Mesodermal cell (in vitro differentiated cells): Measurements from ENCODE around the gene AJAP1.
A peak's percentile ranks its signal among the peaks of the same experiment; 100 is the strongest.

ENCODE experiments used
- H3K27ac ChIP-seq: 2 replicates; pipeline ENCODE4 v1.7.0; 2013; ENCODE audit warnings: mild to moderate bottlenecking, low read depth, low read length, moderate library complexity; ENCODE audit not compliant: severe bottlenecking
- H3K36me3 ChIP-seq: 2 replicates; pipeline ENCODE4 v1.7.1; 2013; ENCODE audit warnings: mild to moderate bottlenecking, low read length, moderate library complexity; ENCODE audit not compliant: control insufficient read depth, insufficient read depth
- H3K4me1 ChIP-seq: one replicate; pipeline ENCODE4 v1.7.1; 2013; ENCODE audit warnings: mild to moderate bottlenecking, low read length; ENCODE audit not compliant: insufficient read depth, control insufficient read depth, poor library complexity, severe bottlenecking
- H3K4me3 ChIP-seq: 2 replicates; pipeline ENCODE4 v1.7.0; 2013; ENCODE audit warnings: low read length, control low read depth, mild to moderate bottlenecking; ENCODE audit not compliant: insufficient read depth, poor library complexity, severe bottlenecking; ENCODE audit errors: extremely low read depth
- H3K9me3 ChIP-seq: 2 replicates; pipeline ENCODE4 v1.7.1; 2013; ENCODE audit warnings: mild to moderate bottlenecking, low read length, moderate library complexity; ENCODE audit not compliant: control insufficient read depth
- WGBS, 2 experiments: methylation state at CpG; one replicate each; pipeline ENCODE4 v1.1.5; 2013; ENCODE audit warnings: missing lambda C conversion rate in 2 of 2; ENCODE audit not compliant: insufficient coverage in 2 of 2; 5-methylcytosine and 5-hydroxymethylcytosine counted together

The AJAP1 gene

DNA sequence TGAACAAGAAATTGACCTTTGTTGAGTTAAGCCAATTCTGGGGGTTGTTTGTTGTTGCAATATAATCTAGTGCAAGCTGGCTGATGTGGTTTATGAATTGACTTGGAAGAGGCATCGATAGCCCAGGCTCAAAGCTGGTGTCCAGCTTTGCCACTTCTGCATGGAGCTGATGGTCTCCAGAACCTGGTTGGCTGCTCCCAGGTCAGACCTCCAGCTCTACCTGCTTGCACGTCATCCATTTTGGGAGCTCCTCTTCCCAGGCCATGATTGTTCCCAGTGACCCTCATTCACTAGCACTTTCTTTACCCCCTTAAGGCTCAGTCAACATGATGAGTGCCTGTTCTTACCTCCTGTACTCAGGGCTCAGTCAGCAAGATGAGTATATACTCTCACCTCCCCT lies 5.8 kb upstream of the AJAP1 start:
- H3K4me3 ChIP-seq: no peak overlapping the region
- 97 to 100% methylated on average over 2 of the region's 2 CpGs for WGBS, 2 experiments
- H3K9me3 ChIP-seq: no peaks in the 10 kb centered on the region

DNA sequence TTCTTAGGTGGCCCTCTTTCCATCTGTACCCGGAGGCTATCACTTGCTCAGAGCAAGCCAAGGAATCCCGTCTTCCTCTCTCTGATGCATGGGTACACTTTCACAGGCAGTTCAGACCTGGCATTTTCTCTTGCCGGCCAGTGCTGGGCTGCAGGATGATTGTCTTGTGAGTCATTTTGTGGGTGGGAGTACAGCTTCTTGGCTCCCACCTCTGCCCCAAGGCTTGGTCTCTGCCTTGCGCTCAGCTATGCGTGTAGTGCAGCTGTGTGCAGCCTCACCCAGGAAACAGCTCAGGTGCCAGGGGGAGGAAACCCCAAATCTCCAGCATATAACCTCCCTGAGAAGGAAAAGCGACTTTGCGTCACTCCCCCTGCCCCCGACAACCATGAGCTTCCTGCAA lies 3.9 kb upstream of the AJAP1 start:
- Histone ChIP-seq H3K4me3 (no peak overlapping the region), H3K4me1 (peaks cover 20% of the 10 kb centered on the region), H3K9me3 (no peaks in the 10 kb centered on the region), H3K27ac (no peak overlapping the region), H3K36me3 (no peaks in the 10 kb centered on the region)
- WGBS, 2 experiments: 12 to 16% methylated on average over 3 to 5 of the region's 8 CpGs

More for the DNA sequence above, 5.8 kb upstream of the AJAP1 start:
- Histone ChIP-seq H3K4me1 (peaks cover 19% of the 10 kb centered on the region), H3K27ac (no peak overlapping the region), H3K36me3 (no peaks in the 10 kb centered on the region)

DNA sequence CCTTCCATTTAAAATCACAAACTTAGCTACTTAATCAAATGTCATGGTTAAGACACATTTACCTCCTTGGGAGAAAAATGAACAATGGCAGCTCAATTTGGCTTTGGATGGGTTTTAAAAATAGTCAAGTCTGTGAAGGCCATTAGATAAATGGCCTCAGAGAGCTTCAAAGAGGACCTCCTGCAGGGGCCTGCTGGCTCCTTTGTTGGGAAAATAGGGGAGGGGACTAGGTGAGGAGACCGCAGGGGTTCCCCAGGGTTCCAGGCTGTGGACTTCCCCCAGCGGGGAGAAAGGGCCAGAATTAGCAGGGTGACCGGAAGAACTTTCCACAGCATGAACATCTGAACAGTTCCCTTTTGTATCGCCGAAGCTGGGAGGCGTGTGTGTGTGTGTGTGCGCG lies 3.4 kb upstream of the AJAP1 start:
- Histone ChIP-seq H3K4me1 (peaks cover 20% of the 10 kb centered on the region), H3K27ac (no peak overlapping the region), H3K9me3 (no peaks in the 10 kb centered on the region), H3K4me3 (no peak overlapping the region), H3K36me3 (no peaks in the 10 kb centered on the region)
- 0 to 24% methylated on average over 1 to 3 of the region's 8 CpGs for WGBS, 2 experiments

DNA sequence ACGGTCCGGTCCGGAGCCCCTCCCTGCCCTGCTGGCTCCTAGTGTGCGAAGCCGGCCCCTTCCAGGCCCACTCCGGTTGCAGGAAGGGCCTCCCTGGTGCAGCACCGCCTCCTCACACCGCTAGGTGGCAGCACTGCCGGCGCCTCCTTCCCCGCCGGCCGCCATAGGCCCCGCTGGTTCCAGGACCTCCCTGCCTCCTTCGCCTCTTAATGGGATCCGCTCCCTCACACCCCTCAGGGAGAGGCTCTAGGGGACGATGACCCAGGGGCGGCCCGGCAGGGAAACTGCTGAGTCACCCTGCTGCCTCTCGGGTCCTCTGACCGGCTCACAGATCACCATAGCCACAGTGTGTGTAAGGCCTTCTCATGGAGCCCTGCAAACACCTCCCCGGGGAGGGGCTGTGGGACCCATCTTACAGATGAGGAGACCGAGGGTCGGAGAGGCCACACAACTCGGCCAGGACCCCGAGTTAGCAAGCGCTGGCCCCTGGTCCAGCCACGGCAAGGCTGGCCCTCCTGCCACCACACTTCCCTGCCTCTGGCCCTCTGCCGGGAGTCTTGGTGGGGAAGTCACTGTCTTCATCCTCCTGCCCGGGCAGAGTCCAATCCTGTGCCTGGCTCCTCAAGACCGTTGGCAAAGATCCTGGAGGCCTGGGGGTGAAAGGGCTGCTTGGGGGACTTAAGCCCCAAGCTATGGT lies 1.6 kb upstream of the AJAP1 start:
- Histone ChIP-seq H3K9me3 (no peaks in the 10 kb centered on the region), H3K4me1 (peaks cover 28% of the 10 kb centered on the region), H3K4me3 (no peak overlapping the region), H3K36me3 (no peaks in the 10 kb centered on the region), H3K27ac (no peak overlapping the region)
- WGBS, 2 experiments: 23 to 29% methylated on average over 20 to 25 of the region's 31 CpGs

DNA sequence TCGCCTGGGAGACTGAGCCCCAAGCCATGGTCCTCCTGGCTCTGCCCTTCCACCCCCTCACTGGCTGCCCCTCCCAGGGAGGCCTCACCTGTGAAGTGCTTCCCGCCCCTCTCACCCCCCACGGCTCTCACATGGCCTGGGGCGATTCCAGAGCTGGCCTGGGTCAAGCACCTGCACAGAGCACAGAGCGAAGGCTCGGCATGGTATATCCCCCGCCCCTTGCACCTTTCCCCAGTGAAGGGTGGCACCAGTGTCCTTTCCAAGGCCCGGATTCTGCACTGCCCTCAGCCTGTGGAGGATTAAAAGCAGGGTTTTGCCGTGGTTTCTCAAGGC lies 1.1 kb upstream of the AJAP1 start:
- Histone ChIP-seq H3K36me3 (no peaks in the 10 kb centered on the region), H3K4me3 (no peak overlapping the region), H3K9me3 (no peaks in the 10 kb centered on the region), H3K4me1 (peaks cover 28% of the 10 kb centered on the region), H3K27ac (no peak overlapping the region)
- 32 to 39% methylated on average over 6 of the region's 9 CpGs for WGBS, 2 experiments

DNA sequence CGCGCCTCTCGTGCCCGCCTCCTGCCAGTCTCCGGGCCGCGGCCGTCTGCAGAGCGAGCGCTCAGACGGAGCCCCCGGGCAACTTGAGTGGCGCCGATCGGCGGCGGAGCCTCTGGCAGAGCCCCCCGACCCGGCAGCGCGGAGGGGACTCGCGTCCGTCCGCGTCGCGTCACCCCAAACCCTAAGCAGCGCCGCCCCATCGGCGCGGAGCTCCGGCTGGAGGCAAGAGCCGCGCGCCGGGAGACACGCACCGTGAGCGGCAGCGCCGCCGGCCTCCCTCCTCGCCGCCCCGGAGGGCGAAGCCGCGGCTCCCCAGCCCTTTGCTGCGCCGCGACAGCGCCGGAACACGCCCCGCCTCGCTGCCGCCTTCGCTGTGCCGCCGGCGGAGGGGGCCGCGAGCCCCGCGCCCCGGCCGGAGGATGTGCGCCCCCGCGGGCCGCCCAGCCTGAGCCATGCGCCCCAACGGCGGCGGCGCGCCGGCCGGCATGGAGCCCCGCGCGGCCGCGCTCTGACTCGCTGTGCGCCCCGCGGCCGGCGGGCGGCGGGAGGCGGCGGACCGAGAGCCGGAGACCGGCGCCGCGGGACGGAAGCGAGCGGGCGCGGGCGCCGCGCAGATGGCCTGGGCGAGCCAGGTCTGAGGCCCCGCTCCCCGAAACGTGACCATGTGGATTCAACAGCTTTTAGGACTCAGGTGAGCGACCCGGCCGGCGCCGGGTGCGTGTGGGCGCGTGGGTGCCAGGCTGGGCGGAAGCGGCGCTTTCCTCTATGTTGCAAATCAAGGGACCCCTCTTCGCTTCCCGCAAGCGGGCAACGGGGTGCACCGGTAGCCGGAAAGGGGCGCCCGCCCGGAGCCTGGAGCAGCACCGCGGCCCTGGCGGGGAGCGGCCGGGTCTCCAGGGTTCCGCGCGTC lies 610 bp downstream of the AJAP1 start:
- WGBS, 2 experiments: 0 to 1% methylated on average over 97 to 113 of the region's 142 CpGs
- peaks cover 29% of the 10 kb centered on the region for H3K4me1 ChIP-seq
- H3K9me3 ChIP-seq: no peaks in the 10 kb centered on the region
- peak overlapping the region; percentile 39 for H3K4me3 ChIP-seq
- no peak overlapping the region for H3K27ac ChIP-seq
- no peaks in the 10 kb centered on the region for H3K36me3 ChIP-seq

DNA sequence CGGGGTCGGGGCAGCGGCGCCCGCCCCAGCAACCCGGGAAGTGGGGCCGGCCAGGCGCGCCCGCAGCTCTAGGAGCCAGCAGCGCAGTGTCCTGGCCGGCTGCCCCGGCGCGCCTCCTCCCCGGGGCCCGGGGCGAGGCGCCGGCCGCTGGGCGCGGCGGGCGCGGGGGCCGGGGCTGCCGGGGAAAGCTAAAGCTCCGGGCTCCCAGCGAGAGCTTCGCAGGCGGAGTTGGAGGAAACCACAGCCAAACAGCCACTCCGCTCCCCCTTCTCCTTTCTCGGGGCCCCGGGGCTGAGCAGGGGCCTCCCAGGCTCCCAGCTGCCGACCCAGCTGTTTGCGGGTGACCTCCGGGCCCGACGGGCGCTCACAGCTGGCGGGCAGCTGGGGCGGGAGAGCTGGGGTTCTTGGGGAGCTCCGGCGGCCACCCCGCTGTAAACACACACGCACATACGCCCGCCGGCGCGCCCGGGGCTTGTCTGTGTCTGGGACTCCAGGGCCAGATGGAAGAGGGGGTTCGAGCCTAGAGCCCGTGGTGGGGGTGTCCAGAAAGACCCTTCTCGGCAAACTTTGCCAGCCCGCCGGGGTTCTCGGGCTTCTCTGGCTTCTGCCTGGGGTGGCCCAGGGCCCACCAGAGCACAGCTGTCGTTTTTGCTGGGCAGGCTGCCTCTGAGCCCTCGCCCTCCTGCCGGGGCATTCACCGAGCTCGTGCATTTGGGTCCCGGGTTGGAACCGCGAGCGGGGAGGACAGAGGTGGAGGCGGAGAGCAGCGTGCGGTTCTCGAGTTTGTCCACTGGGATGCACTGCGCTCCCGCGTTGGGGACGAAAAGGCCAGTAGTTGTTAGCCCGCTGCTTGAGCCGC lies 1.5 kb downstream of the AJAP1 start:
- no peaks in the 10 kb centered on the region for H3K9me3 ChIP-seq
- no peaks in the 10 kb centered on the region for H3K36me3 ChIP-seq
- H3K4me3 ChIP-seq: peak overlapping the region; percentile 39
- peaks cover 21% of the 10 kb centered on the region for H3K4me1 ChIP-seq
- 0 to 1% methylated on average over 31 to 56 of the region's 78 CpGs for WGBS, 2 experiments
- no peak overlapping the region for H3K27ac ChIP-seq

DNA sequence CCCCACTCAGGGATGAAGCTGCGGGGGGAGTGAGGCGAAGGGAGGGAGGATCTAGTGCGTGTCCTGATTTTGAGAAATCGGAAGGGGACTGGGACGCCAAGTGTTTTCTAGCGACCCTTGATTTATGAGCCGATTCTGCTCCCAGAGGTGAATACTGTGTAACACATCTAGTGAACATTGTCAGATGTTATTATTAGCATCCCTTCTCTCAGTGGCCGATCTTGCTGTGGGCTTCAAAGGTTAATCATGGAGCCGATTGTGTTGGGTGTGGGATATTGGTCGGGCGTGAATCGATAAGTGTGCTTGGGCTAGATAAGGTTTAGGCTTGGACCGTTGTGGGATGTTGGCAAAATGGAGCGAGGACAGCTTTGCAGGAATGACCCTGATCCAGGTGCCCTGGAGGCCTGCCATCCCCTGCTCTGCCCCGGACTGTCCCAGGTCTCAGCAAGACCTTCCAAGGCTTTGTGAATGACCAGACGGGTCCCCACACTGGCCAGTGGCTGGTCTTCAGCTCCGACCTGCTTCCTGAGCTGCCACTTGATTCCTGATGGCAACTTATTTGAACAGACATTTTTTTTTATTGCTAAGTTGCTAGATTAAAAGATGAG lies 2.2 kb downstream of the AJAP1 start:
- peaks cover 23% of the 10 kb centered on the region for H3K4me1 ChIP-seq
- no peak overlapping the region for H3K27ac ChIP-seq
- no peak overlapping the region for H3K4me3 ChIP-seq
- H3K36me3 ChIP-seq: no peaks in the 10 kb centered on the region
- no peaks in the 10 kb centered on the region for H3K9me3 ChIP-seq
- WGBS, 2 experiments: 21 to 22% methylated on average over 8 to 12 of the region's 17 CpGs

DNA sequence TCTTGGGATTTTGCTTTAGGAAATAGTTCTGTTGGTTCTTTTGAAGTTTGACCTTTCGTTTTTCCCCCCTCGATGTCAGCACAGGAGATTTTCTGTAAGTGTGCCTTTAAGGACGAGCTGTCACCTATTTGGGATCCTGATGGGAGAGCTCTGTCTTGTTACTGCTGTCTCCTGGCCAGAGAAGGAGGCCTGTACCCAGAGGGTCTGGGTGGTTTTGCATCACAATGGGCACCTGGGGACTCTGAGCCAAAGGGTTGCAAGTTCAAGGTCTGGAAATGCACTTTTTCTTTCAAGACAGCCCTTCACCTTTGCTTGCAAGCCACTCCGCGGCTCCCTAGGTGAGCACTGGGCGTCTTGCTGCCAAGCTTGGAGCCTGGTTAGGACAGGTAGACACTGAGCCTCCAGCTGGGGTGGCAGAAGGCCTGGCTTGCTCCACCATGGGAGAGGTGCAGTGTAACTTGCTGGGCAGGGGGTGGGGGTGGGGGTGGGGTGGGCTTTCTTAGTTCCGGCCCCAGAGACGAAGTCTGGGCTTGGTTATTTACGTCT lies 2.9 kb downstream of the AJAP1 start:
- H3K36me3 ChIP-seq: no peaks in the 10 kb centered on the region
- peaks cover 23% of the 10 kb centered on the region for H3K4me1 ChIP-seq
- no peak overlapping the region for H3K4me3 ChIP-seq
- H3K9me3 ChIP-seq: no peaks in the 10 kb centered on the region
- 8 to 19% methylated on average over 5 to 6 of the region's 9 CpGs for WGBS, 2 experiments
- H3K27ac ChIP-seq: no peak overlapping the region

DNA sequence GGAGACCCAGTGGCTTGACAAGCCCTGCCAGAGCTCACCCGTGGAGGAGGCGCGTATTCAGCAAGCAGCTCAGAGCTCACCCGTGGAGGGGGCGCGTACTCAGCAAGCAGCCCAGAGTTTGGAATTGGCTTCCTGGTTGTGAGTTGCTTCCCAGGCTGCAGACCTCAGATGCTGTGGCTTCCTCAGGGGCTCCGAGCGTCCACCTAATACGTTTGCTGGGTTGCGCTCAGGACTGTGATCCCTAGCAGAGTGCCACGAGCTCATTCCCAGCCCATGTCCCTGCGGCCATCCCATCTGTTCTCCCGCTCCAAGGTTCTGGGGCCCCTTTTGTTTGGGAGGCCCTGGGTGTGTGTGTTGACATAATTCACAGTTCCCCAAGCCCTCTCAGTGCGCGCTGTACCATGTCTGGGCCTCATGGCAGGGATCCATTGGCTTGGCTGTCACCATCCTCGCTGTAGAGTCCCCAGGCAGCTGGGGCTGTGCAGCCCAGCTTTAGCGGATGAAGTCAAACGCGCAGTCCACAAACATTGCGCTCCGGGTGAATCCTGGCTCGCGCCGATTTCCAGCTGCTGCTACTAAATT lies 3.6 kb downstream of the AJAP1 start:
- 45 to 55% methylated on average over 22 to 23 of the region's 24 CpGs for WGBS, 2 experiments
- no peak overlapping the region for H3K27ac ChIP-seq
- no peaks in the 10 kb centered on the region for H3K36me3 ChIP-seq
- H3K4me3 ChIP-seq: no peak overlapping the region
- peaks cover 23% of the 10 kb centered on the region for H3K4me1 ChIP-seq
- no peaks in the 10 kb centered on the region for H3K9me3 ChIP-seq
